CD4-positive, alpha-beta T cell treated with Interleukin-6 for 4 hours (primary cell): Measurements from ENCODE around the gene TMEM89.

ENCODE experiments used
- DNase-seq: peaks from one replicate; pipeline ENCODE4 v3.0.0-alpha.2; 2020; ENCODE audit warnings: mixed read lengths

The TMEM89 gene

GRCh38 chr3:48585411-48585810 lies 36.2 kb downstream of the TMEM89 start:
- DNase-seq = no peak

- DNase-seq = no peak
Observed at GRCh38 chr3:48584836-48585235, 36.7 kb downstream of the TMEM89 start.

GRCh38 chr3:48581621-48582481 lies 39.7 kb downstream of the TMEM89 start:
- no peak for DNase-seq

GRCh38 chr3:48576647-48577046 lies 44.9 kb downstream of the TMEM89 start:
- DNase-seq = no peak

- no peak for DNase-seq
Observed at GRCh38 chr3:48575366-48575765, 46.2 kb downstream of the TMEM89 start.

GRCh38 chr3:48573973-48574585 lies 47.5 kb downstream of the TMEM89 start:
- DNase-seq = no peak

- no peak for DNase-seq
Observed at GRCh38 chr3:48572517-48572916, 49.1 kb downstream of the TMEM89 start.

- no peak for DNase-seq
Observed at GRCh38 chr3:48571938-48572337, 49.6 kb downstream of the TMEM89 start.
